Activated CD4-positive, alpha-beta T cell treated with anti-CD3 and anti-CD28 coated beads for 1 hour (primary cell): ENCODE measurements around the gene KNDC1.
"Not testable (repeated sequence)": the region's sequence is repeated elsewhere in the genome, so short reads cannot be mapped to it uniquely, and the experiment has no call there.

Experiments
- DNase-seq: peaks from one replicate; pipeline ENCODE4 v3.0.0-alpha.2; 2020

Gene KNDC1

GRCh38 chr10:133247681-133248333, 87.8 kb downstream of the KNDC1 start:
- DNase-seq = no peak

DNA sequence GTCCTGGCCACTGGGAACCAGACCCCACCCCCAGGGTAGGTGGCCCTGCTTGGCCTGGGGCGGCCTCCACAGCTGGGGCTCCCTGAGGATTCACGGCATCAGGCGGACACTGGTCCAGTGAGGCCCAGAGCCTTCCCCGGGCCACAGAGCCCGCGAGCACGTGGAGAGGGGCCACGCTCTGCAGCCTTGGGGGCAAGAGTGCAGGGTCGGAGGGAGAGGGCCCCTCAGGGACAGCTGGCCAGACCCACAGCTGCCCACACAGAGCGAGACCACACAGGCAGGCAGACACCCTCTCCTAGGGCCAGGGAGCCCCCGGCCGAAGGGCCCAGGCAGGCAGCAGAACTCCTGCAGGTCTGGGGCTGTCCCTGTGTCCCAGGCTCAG, 88.3 kb downstream of the KNDC1 start:
- no peak for DNase-seq

GRCh38 chr10:133249094-133249780, 89.2 kb downstream of the KNDC1 start:
- no peak for DNase-seq

GRCh38 chr10:133249975-133250754, 90.1 kb downstream of the KNDC1 start:
- no peak for DNase-seq

GRCh38 chr10:133251388-133252222, 91.6 kb downstream of the KNDC1 start:
- DNase-seq = no peak

GRCh38 chr10:133252223-133252552, 92.2 kb downstream of the KNDC1 start:
- DNase-seq = no peak

DNA sequence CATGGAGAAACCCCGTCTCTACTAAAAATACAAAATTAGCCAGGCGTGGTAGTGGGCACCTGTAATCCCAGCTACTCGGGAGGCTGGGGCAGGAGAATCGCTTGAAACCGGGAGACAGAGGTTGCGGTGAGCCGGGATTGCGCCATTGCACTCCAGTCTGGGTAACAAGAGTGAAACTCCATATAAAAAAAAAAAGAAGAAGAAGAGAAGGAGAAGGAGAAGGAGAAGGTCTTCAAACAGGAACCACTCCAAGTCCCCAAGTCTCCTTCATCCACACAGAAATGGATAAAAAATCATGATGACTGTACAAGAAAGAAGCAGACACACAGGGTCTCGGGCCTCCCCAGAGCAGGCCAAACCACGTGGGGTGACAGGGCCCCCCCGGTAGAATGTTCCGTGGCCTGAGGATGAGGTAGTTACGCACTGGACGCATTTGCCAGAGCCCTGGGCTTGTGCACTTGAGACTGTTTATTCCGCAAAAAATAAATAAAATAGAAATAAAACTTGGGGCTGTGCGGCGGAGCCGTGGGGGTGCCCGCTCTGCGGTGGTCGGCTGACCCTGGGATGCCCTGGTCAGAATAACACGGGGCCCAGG, 93.4 kb downstream of the KNDC1 start:
- no peak for DNase-seq

DNA sequence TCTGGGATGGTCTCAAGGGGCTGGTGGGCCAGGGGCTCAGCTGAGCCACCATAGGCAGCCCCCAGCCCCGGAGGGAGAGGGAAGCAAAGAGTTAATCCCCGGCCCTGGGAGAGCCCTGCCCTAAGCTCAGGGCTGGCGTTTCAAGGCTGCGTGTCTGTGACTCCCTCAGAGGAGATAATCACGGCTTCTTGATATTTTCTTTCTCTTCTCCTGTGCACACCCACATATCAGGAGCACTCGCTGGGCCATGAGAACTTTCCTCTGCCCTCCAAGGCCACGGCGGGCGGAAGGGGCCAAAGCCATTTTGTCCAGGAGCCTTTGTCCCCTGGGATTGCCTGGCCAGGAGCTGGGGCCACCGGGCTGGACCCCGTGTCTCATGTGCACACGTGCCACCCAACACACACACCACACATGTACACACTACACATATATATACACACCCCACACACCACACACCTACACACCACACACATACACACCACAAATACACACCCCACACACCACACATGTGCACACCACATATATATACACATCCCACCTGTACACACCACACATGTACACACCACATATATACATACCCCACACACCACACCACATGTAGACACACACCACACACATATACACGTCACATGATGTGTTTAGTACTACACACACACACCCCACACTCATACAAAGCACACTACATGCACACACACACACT, 94.6 kb downstream of the KNDC1 start:
- no peak for DNase-seq

DNA sequence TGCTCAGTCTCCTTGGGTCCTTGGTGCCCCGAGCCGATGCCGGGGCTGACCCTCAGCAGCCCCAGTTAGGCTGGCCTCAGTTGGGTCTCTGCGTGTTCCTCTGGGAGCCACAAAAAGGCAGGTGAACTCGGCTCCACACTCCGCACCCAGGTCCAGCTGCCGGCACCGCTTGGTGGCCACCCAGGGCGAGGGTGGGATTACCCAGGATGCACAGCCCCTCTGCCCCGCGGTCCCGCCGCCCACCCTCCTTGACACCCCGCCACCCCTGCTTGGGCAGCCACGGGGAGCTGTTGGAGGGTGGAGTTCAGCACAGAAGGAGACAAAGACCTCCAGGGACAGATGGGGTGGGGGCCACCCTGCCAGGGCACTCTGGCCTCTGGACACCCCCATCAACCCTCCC, 95.3 kb downstream of the KNDC1 start:
- DNase-seq = no peak

- no peak for DNase-seq
These were observed 97.6 kb downstream of the KNDC1 start for GRCh38 chr10:133257489-133258065.

DNA sequence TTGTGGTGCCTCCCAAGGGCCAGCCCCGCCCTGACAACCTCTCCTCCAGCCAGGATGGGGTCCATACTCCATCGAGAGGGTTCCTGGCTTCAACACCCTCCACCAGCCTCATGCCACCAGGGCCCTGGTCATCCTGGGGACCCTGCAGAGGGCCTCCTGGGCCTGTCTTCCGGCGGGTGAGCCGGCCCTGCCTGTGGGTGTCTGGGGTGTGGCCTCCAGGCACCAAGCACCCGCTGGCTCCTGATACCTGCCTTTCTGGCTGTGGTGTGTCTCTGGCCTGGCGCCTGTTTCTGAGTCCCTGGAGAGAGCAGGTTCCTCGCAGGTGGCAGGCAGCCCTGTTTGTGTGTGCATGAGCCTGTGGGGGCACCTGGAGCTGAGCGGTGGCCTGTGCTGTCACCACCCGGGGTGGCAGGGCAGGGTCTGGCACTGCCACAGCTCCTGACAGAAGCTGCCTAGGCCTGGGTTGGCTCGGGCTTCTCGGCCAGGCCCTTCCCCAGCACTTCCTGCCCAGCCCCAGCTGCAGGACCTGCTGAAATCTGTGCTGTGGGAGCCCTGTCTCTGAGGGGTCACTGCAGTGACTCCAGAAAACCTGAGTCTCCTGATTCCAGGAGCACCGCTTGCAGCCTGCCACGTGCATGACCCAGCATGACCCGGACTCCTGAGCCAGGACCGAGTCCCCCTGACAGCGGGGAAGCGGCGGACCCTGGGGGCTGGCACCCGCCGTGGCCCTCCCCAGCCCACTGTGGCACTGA, 98.2 kb downstream of the KNDC1 start:
- DNase-seq = no peak

DNA sequence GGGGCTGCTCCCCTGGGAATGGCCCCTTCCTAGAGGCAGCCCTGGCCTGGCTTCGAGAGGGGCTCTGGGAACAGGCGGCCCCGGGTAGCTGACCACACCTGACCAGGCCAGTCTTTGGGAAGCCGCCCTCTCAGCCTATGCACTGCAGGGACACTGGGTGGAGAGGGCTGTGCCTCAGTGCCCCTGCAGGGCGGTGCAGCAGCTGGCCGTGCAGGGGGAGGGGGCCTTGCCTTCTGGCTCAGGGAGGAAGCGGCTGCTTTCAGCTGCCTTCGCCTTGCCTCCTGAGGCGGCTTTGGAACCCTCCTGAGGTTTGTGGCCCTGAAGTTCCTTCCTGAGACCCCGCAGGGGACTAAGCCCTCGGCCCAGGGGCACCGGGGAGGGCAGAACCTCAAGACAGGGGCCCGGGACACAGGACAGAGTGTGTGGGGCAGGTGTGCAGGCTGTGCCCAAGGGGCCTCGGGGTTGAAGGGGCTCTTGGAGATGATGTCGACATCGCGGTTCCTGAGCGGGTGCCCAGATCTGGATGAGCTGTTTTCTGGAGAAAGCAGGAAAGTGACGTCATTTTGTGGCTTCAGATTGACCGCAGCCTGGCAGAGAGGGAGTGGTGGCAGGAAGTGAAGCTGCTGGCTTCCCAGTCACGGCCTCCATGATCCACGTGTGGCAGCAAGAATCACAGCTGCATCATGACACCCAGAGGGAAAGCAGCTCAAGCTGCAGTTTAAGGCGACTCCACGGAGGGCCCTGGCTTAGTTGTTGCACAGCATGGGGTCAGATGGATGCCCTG, 99.0 kb downstream of the KNDC1 start:
- peak; percentile 66 for DNase-seq

GRCh38 chr10:133259602-133259989, 99.6 kb downstream of the KNDC1 start:
- DNase-seq = no peak

- DNase-seq = peak; percentile 33
These were observed 101.1 kb downstream of the KNDC1 start for GRCh38 chr10:133260895-133261725.

DNA sequence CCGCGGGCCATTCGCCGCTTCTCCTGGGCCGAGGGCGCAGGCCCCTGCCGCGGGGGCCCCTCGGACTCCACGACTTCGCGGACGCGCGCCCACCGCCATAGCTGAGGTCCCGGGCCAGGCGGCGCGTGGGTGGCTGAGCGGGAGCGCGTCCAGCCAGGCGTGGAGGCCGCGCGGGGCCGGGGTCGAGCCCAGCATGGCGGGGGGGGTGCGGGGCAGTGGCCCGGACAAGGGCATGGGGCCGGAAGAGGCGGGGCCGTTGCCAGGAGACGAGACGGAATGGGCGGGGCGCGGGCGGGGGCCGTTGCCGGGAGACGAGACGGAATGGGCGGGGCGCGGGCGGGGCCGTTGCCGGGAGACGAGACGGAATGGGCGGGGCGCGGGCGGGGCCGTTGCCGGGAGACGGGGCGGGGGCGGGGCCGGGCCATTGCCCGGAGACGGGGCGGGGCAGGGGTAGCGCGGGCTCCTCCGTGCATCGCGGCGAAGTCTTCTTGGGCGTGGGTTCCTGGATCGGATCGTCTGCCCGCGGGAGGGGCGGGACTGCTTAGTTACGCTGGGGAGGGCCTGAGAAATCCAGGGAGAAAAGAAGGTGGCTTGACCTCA, 101.8 kb downstream of the KNDC1 start:
- peak; percentile 68 for DNase-seq

GRCh38 chr10:133262696-133263095, 102.7 kb downstream of the KNDC1 start:
- DNase-seq = no peak

DNA sequence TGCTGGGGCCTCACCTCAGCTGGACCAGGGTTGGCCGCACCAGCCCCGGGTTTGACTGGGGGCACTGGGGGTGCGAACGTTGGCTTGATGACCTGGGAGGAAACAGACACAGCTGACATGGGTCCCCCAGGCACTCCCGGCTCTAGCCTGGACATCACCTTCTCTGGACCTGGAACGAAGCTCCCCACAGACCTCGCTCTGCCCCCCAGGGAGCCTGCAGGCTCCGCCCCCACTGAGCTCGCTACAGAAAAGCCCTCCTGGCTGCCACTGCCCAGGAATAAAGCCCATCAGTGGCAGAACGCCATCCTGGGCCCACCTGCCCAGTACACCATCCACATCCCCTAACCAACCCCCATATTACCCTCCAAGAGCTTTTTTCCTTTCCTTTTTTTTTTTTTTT, 103.7 kb downstream of the KNDC1 start:
- no peak for DNase-seq

GRCh38 chr10:133264461-133264860, 104.4 kb downstream of the KNDC1 start:
- no peak for DNase-seq

DNA sequence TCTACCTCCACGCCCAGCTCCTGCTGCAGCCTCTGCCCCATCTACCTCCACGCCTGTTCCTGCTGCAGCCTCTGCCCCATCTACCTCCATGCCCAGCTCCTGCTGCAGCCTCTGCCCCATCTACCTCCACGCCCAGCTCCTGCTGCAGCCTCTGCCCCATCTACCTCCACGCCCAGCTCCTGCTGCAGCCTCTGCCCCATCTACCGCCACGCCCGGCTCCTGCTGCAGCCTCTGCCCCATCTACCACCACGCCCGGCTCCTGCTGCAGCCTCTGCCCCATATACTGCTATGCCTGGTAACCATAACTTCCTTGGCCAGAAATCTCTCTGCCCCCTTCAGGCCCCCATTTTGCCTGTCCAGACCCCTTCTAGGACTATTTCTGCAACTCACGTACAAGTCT, 105.0 kb downstream of the KNDC1 start:
- DNase-seq = not testable (repeated sequence)
